ENCODE measurements around the gene TRRAP.
A peak's percentile ranks its signal among the peaks of the same experiment; 100 is the strongest.
"Not testable (repeated sequence)": the region's sequence is repeated elsewhere in the genome, so short reads cannot be mapped to it uniquely, and the experiment has no call there.

The TRRAP gene

DNA sequence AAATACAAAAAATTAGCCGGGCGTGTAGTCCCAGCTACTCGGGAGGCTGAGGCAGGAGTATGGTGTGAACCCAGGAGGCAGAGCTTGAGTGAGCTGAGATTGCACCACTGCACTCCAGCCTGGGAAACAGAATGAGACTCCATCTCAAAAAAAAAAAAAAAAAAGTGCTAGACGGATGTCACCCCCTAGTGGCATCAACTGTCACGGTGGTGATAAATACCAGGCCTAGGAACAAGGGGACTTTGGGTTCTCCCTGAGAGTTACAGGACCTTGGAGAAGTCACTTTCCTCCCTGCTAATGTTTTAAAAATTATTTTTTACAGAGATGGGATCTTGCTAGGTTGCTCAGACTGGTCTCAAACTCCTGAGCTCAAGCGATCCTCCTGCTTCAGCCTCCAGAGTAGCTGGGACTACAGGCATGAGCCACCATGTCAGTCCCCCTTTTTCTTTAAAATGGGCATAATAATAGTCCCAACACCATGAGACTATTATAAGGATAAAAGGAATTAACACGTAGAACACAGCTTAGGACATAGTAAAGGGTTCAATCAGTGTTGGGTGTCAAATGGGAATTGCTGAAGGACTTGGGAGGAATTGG is 5.9 kb upstream of the TRRAP start:
- Histone ChIP-seq H3K27ac (no peak overlapping the region), H3K36me3 (replicated peaks) (no peaks in the 10 kb centered on the region), H3K27me3 (replicated peaks) (peaks cover 23% of the 10 kb centered on the region), H3K4me3 (ENCODE audit: low read depth, low read length) (no peak overlapping the region)
- in situ Hi-C loops (cut with HindIII; ENCODE audit: low pct_ligation_motif_present, low sequenced_read_pairs) = loop anchor here (25.0 kb wide), 1 partner anchor 585 kb away; the partner anchor contains the start of gene BRI3
- TF ChIP-seq, protein P1, sequence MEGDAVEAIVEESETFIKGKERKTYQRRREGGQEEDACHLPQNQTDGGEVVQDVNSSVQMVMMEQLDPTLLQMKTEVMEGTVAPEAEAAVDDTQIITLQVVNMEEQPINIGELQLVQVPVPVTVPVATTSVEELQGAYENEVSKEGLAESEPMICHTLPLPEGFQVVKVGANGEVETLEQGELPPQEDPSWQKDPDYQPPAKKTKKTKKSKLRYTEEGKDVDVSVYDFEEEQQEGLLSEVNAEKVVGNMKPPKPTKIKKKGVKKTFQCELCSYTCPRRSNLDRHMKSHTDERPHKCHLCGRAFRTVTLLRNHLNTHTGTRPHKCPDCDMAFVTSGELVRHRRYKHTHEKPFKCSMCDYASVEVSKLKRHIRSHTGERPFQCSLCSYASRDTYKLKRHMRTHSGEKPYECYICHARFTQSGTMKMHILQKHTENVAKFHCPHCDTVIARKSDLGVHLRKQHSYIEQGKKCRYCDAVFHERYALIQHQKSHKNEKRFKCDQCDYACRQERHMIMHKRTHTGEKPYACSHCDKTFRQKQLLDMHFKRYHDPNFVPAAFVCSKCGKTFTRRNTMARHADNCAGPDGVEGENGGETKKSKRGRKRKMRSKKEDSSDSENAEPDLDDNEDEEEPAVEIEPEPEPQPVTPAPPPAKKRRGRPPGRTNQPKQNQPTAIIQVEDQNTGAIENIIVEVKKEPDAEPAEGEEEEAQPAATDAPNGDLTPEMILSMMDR (IDR thresholded peaks at IDR 0.05; ENCODE audit: low read depth, low read length, missing control alignments) = peak; percentile 48
- no peak for DNase-seq

DNA sequence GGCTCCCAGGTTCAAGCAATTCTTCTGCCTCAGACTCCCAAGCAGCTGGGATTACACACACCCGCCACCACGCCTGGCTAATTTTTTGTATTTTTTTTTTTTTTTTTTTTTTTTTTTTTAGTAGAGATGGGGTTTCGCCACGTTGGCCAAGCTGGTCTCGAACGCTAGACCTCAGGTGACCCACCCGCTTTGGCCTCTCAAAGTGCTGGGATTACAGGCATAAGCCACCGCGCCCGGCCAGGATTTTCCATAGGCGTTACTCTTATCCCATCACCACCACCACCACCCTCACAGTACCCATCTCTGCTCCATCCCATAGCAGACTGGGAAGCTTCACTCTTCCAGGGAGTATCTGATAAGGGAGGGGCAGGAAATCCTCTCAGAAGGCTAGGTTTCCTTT is 4.7 kb upstream of the TRRAP start:
- in situ Hi-C loops (cut with HindIII; ENCODE audit: low pct_ligation_motif_present, low sequenced_read_pairs) = loop anchor here (25.0 kb wide), 1 partner anchor 586 kb away; the partner anchor contains the start of gene BRI3
- peaks cover 14% of the 10 kb centered on the region for H3K27me3 ChIP-seq (replicated peaks)
- not testable (repeated sequence) for H3K4me3 ChIP-seq (ENCODE audit: low read depth, low read length); H3K36me3 ChIP-seq (replicated peaks); DNase-seq; H3K27ac ChIP-seq

DNA sequence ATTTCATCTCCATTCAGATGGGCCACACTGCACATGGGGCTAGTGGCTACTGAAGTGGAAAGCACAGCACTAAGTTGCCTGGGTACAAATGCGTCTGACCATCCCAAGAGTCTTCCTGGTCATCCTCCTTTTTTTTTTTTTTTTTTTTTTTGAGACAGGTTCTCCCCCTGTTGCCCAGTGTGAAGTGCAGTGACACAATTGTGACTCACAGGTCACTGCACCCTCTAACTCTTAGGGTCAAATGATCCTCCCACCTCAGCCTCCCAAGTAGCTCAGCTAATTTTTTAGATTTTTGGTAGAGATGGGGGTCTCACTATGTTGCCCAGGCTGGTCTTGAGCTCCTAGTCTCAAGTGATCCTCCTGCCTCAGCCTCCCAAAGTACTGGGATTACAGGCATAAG is 3.4 kb upstream of the TRRAP start:
- H3K4me3 ChIP-seq (ENCODE audit: low read depth, low read length) = no peak overlapping the region
- peaks cover under 1% of the 10 kb centered on the region for H3K27me3 ChIP-seq (replicated peaks)
- TF ChIP-seq, protein P1 (IDR thresholded peaks at IDR 0.05; ENCODE audit: low read depth, low read length, missing control alignments) = no peak
- no peak for DNase-seq
- no peak overlapping the region for H3K27ac ChIP-seq
- H3K36me3 ChIP-seq (replicated peaks) = no peaks in the 10 kb centered on the region
- in situ Hi-C loops (cut with HindIII; ENCODE audit: low pct_ligation_motif_present, low sequenced_read_pairs) = loop anchor here (25.0 kb wide), 1 partner anchor 588 kb away; the partner anchor contains the start of gene BRI3

DNA sequence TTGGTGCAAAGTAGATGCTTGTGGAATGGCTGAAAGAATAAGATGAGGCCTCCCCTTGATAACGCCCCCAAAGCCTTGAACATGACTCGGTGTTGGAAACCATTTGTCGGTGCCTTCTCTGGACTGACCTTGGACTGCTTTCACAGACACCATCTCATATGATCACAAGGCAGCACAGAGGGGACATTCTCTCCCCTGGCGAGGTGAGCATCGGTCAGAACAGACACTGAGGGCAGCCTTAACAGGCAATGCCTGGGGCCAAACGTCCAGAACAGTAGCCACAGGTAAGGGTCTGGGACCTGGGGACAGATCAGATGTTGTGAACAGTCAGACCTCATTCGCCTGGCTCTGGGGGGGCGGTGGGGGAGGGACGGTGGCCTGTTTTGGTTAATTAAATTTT is 2.8 kb upstream of the TRRAP start:
- in situ Hi-C loops (cut with HindIII; ENCODE audit: low pct_ligation_motif_present, low sequenced_read_pairs) = no loop called here
- Histone ChIP-seq H3K27me3 (replicated peaks) (no peaks in the 10 kb centered on the region), H3K27ac (no peak overlapping the region), H3K36me3 (replicated peaks) (no peaks in the 10 kb centered on the region), H3K4me3 (ENCODE audit: low read depth, low read length) (no peak overlapping the region)
- TF ChIP-seq, protein P1 (IDR thresholded peaks at IDR 0.05; ENCODE audit: low read depth, low read length, missing control alignments) = no peak
- DNase-seq = no peak

DNA sequence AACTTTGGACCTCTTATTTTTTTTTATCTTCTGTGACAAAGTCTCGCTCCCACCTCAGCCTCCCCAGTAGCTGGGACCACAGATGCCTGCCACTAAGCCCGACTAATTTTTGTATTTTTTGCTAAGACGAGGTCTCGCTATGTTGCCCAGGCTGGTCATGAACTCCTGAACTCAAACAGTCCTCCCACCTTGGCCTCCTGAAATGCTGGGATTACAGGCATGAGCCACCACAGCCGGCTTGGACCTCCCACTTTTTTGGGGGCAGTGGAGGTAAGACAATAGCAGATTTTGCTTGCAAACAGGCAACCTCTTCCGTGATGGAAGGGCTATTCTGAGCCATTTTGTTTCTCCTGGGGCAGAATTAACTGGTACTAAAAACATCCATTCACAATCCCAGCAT is 1.2 kb upstream of the TRRAP start:
- in situ Hi-C loops (cut with HindIII; ENCODE audit: low pct_ligation_motif_present, low sequenced_read_pairs) = no loop called here
- TF ChIP-seq, protein P1 (IDR thresholded peaks at IDR 0.05; ENCODE audit: low read depth, low read length, missing control alignments) = no peak
- DNase-seq = no peak

DNA sequence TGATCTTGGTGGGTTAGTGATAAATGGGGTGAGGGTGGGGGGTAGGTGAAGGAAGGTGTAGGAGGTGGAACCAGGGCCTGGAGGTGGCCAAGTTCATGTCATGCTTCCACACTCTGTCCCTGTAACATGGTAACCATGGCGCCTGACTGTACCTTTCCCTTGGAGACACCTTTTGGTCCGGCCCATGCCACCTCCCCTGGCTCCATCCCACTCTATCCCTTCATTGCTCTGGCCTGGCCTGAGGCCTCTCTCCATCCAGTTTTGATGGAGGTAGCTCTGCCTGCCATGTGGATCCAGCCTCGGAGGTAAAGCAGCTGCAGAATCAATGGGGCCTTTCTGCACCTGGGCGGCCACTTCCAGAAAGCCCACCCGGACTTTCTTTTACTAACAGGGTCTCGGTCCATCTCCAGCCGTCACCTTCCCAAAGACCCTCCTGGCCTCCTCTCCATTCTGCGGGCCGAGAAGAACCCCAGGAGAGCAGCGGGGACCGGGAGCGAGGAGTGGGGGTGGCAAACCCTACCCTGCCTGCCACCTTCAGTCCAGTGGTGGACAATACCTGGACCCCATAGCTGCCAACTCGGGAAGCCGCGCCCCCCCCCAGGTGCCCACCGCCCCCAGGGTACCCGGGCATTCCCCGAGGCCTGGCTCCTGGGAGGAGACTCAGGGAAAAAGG is 504 bp upstream of the TRRAP start:
- Histone ChIP-seq H3K36me3 (replicated peaks) (peaks cover 16% of the 10 kb centered on the region), H3K27me3 (replicated peaks) (no peaks in the 10 kb centered on the region), H3K27ac (no peak overlapping the region), H3K4me3 (ENCODE audit: low read depth, low read length) (peak overlapping the region; percentile 83)
- no peak for DNase-seq
- in situ Hi-C loops (cut with HindIII; ENCODE audit: low pct_ligation_motif_present, low sequenced_read_pairs) = no loop called here
- TF ChIP-seq, protein P1 (IDR thresholded peaks at IDR 0.05; ENCODE audit: low read depth, low read length, missing control alignments) = no peak

More for the DNA sequence above, 1.2 kb upstream of the TRRAP start:
- peaks cover 11% of the 10 kb centered on the region for H3K36me3 ChIP-seq (replicated peaks)
- no peak overlapping the region for H3K4me3 ChIP-seq (ENCODE audit: low read depth, low read length)
- H3K27me3 ChIP-seq (replicated peaks) = no peaks in the 10 kb centered on the region
- H3K27ac ChIP-seq = no peak overlapping the region
